Small intestine (tissue), 7 donors: ENCODE measurements around the gene CUL5. TPM values are rescaled to one million over a fixed set of nuclear protein-coding genes. Genes with fewer than 3 reads are reported as not detected.

Source experiments
- DNase-seq, 2 donors: peaks; one replicate each; pipeline versions ENCODE4 v3.0.0 to v3.0.0-alpha.2; 2013
- FAIRE-seq: peaks from 2 replicates; lab custom pipeline; 2012; peaks lifted over from hg19 to GRCh38; lab: Jason Lieb, UNC
- H3K27ac ChIP-seq, 3 donors: one replicate each; pipeline ENCODE4 v1.5.1; 2013; ENCODE audit warnings: low read length in 2 of 3, mild to moderate bottlenecking in 2 of 3, control low read depth in 1 of 3, inconsistent platforms in 1 of 3, low read depth in 1 of 3, moderate library complexity in 1 of 3
- H3K27me3 ChIP-seq, 3 donors: one replicate each; pipeline ENCODE4 v1.6.1; 2013; ENCODE audit warnings: low read length in 3 of 3, inconsistent platforms in 1 of 3; ENCODE audit not compliant: control insufficient read depth in 3 of 3, insufficient read depth in 3 of 3
- H3K36me3 ChIP-seq, 3 donors: one replicate each; pipeline ENCODE4 v1.6.1; 2013; ENCODE audit warnings: low read length in 3 of 3, inconsistent platforms in 1 of 3, low read depth in 1 of 3, mild to moderate bottlenecking in 1 of 3, moderate library complexity in 1 of 3; ENCODE audit not compliant: control insufficient read depth in 3 of 3, insufficient read depth in 2 of 3
- H3K4me1 ChIP-seq, 3 donors: one replicate each; pipeline ENCODE4 v1.6.1; 2013; ENCODE audit warnings: low read length in 2 of 3, inconsistent platforms in 1 of 3, low read depth in 1 of 3, mild to moderate bottlenecking in 1 of 3, moderate library complexity in 1 of 3; ENCODE audit not compliant: control insufficient read depth in 3 of 3, insufficient read depth in 2 of 3
- H3K4me3 ChIP-seq, 3 donors: one replicate each; pipeline ENCODE4 v1.5.1; 2013; ENCODE audit warnings: low read length in 3 of 3, control low read depth in 1 of 3, inconsistent platforms in 1 of 3, low read depth in 1 of 3, mild to moderate bottlenecking in 1 of 3, moderate library complexity in 1 of 3
- H3K9me3 ChIP-seq, 2 donors: one replicate each; pipeline ENCODE4 v1.6.1; 2013; ENCODE audit warnings: low read depth in 1 of 2, low read length in 1 of 2; ENCODE audit not compliant: control insufficient read depth in 2 of 2, insufficient read depth in 1 of 2
- WGBS, 3 donors: extraction: QIAGEN DNeasy Blood & Tissue Kit; methylation state at CpG; one replicate each; pipeline ENCODE4 v1.1.7; 2013; 5-methylcytosine and 5-hydroxymethylcytosine counted together
- polyA plus RNA-seq, 4 donors: library from polyadenylated mRNA; stranded (reverse) in 3 of 4; unstranded in 1 of 4; fragments of 200-250 nt in 3 of 4; fragments of 120-200 nt in 1 of 4; gene quantifications; one replicate each; pipeline versions ENCODE4 v1.2.1 to v1.2.3, GENCODE V29; 2013
- donor health status: healthy with polysubstance abuse.
- donor health status: control.
- donor health status: control.
- donor health status: Bipolar disorder and iron deficiency.
- donor health status: healthy.

Gene CUL5
- polyA plus RNA-seq, 4 donors: 5.7 to 26.7 (median 6.0) TPM

GRCh38 chr11:108009497-108010370 is 1.0 kb downstream of the CUL5 start:
- H3K27ac ChIP-seq: peak overlapping the region; percentile 95 to 100 (median 98)
- H3K27me3 ChIP-seq: no peaks in the 10 kb centered on the region
- peaks cover 0 to 5% (median 2%) of the 10 kb centered on the region in 3 donors for H3K4me1 ChIP-seq
- peak overlapping the region; percentile 79 to 99 (median 90) for H3K4me3 ChIP-seq
- 1 to 2% (median 1%) methylated on average over 28 to 31 of the region's 31 CpGs for WGBS, 3 donors
- FAIRE-seq: no peak
- DNase-seq: peak in 1 of 2 donors; percentile 15
- no peaks in the 10 kb centered on the region for H3K36me3 ChIP-seq
- H3K9me3 ChIP-seq: no peaks in the 10 kb centered on the region

- H3K9me3 ChIP-seq: no peaks in the 10 kb centered on the region
- no peak for DNase-seq
- no peak overlapping the region for H3K27ac ChIP-seq
- 93 to 97% (median 94%) methylated on average over 5 of the region's 5 CpGs for WGBS, 3 donors
- no peak overlapping the region for H3K4me3 ChIP-seq
- H3K27me3 ChIP-seq: no peaks in the 10 kb centered on the region
- H3K4me1 ChIP-seq: peaks cover 0 to 5% (median 2%) of the 10 kb centered on the region in 3 donors
- H3K36me3 ChIP-seq: peaks cover 0 to 2% (median 0%) of the 10 kb centered on the region in 3 donors
- no peak for FAIRE-seq
Observed at GRCh38 chr11:108012139-108012725, 3.5 kb downstream of the CUL5 start.

GRCh38 chr11:108016647-108017046 is 7.9 kb downstream of the CUL5 start:
- Histone ChIP-seq H3K9me3 (no peaks in the 10 kb centered on the region), H3K4me1 (peaks cover 0 to 2% (median 0%) of the 10 kb centered on the region in 3 donors), H3K36me3 (peaks cover 0 to 2% (median 1%) of the 10 kb centered on the region in 3 donors), H3K4me3 (no peak overlapping the region), H3K27me3 (no peaks in the 10 kb centered on the region), H3K27ac (no peak overlapping the region)
- no peak for DNase-seq
- FAIRE-seq: no peak

GRCh38 chr11:108018708-108019107 is 10.0 kb downstream of the CUL5 start:
- Histone ChIP-seq H3K9me3 (no peaks in the 10 kb centered on the region), H3K27me3 (no peaks in the 10 kb centered on the region), H3K36me3 (peaks cover 0 to 2% (median 1%) of the 10 kb centered on the region in 3 donors), H3K4me1 (no peaks in the 10 kb centered on the region), H3K27ac (no peak overlapping the region), H3K4me3 (no peak overlapping the region)
- DNase-seq (no peak), FAIRE-seq (no peak)
- WGBS, 3 donors: 91 to 98% (median 92%) methylated on average over 2 of the region's 2 CpGs

- no peak overlapping the region for H3K4me3 ChIP-seq
- no peaks in the 10 kb centered on the region for H3K9me3 ChIP-seq
- DNase-seq: no peak
- H3K36me3 ChIP-seq: peaks cover 0 to 2% (median 1%) of the 10 kb centered on the region in 3 donors
- H3K27me3 ChIP-seq: no peaks in the 10 kb centered on the region
- H3K4me1 ChIP-seq: no peaks in the 10 kb centered on the region
- 76 to 93% (median 80%) methylated on average over 4 of the region's 4 CpGs for WGBS, 3 donors
- no peak overlapping the region for H3K27ac ChIP-seq
- no peak for FAIRE-seq
Observed at GRCh38 chr11:108019870-108020540, 11.3 kb downstream of the CUL5 start.

GRCh38 chr11:108025387-108026080 is 16.8 kb downstream of the CUL5 start:
- no peaks in the 10 kb centered on the region for H3K9me3 ChIP-seq
- 70 to 85% (median 73%) methylated on average over 5 of the region's 5 CpGs for WGBS, 3 donors
- peaks cover 0 to 2% (median 0%) of the 10 kb centered on the region in 3 donors for H3K36me3 ChIP-seq
- FAIRE-seq (no peak), DNase-seq (no peak)
- no peaks in the 10 kb centered on the region for H3K27me3 ChIP-seq
- H3K4me3 ChIP-seq: no peak overlapping the region
- H3K27ac ChIP-seq: peak overlapping the region in 1 of 3 donors; percentile 58
- peaks cover 0 to 3% (median 0%) of the 10 kb centered on the region in 3 donors for H3K4me1 ChIP-seq

GRCh38 chr11:108027057-108027456 is 18.4 kb downstream of the CUL5 start:
- peaks cover 0 to 2% (median 0%) of the 10 kb centered on the region in 3 donors for H3K36me3 ChIP-seq
- WGBS, 3 donors: 95 to 99% (median 96%) methylated on average over 7 of the region's 7 CpGs
- FAIRE-seq: no peak

More at GRCh38 chr11:108027057-108027456, 18.4 kb downstream of the CUL5 start:
- Histone ChIP-seq H3K27me3 (no peaks in the 10 kb centered on the region), H3K4me3 (no peak overlapping the region), H3K9me3 (no peaks in the 10 kb centered on the region), H3K4me1 (peaks cover 0 to 3% (median 0%) of the 10 kb centered on the region in 3 donors), H3K27ac (no peak overlapping the region)
- no peak for DNase-seq
